ENCODE results near the gene VKORC1. TPM values are rescaled to one million over a fixed set of nuclear protein-coding genes. Genes with fewer than 3 reads are reported as not detected.

The VKORC1 gene
- total and polyA plus RNA-seq, 10 donors, result 23.5 to 74.2 (median 51.6) TPM

- Histone ChIP-seq H3K9me3 (no peaks in the 10 kb centered on the region), H3K27ac (no peak overlapping the region), H3K27me3 (replicated peaks in 1 of 7) (no peaks in the 10 kb centered on the region), H3K36me3 (peaks cover 0 to 74% (median 26%) of the 10 kb centered on the region in 6 donors), H3K4me1 (peaks cover 10 to 24% (median 16%) of the 10 kb centered on the region in 6 donors), H3K4me3 (no peak overlapping the region)
- DNase-seq, result peak; percentile 55
- WGBS, 5 donors, result 87 to 95% (median 94%) methylated on average over 8 of the region's 8 CpGs
- no peak for TF ChIP-seq POLR2A (IDR thresholded peaks at IDR 0.05)
- TF ChIP-seq POLR2AphosphoS5 (IDR thresholded peaks at IDR 0.05), result no peak
- TF ChIP-seq CTCF (IDR thresholded peaks at IDR 0.05 in 8 of 11, conservative IDR thresholded peaks at IDR 0.05 in 3 of 11), result no peak
- intact Hi-C loops (cut with DNase I; ENCODE audit: low total_unique reads), result no loop called here
Observed at GRCh38 chr16:31089199-31089598, 5.4 kb downstream of the VKORC1 start.

- Histone ChIP-seq H3K4me1 (peaks cover 5 to 18% (median 11%) of the 10 kb centered on the region in 6 donors), H3K4me3 (no peak within 1 kb of the TSS), H3K27ac (no peak within 1 kb of the TSS), H3K9me3 (no peaks in the 10 kb centered on the region), H3K36me3 (peaks cover 0 to 80% (median 30%) of the 10 kb centered on the region in 6 donors), H3K27me3 (replicated peaks in 1 of 7) (no peaks in the 10 kb centered on the region)
- TF ChIP-seq CTCF (IDR thresholded peaks at IDR 0.05 in 8 of 11, conservative IDR thresholded peaks at IDR 0.05 in 3 of 11) (no peak), POLR2AphosphoS5 (IDR thresholded peaks at IDR 0.05) (peak in 1 of 3 donors; percentile 26), POLR2A (IDR thresholded peaks at IDR 0.05) (no peak)
- 82 to 92% (median 86%) methylated on average over 3 to 15 of the region's 15 CpGs for WGBS, 5 donors
- intact Hi-C loops (cut with DNase I; ENCODE audit: low total_unique reads), result no loop called here
- peak; percentile 51 for DNase-seq
Observed at GRCh38 chr16:31088459-31089183, 6.0 kb downstream of the VKORC1 start, which contains the start of gene PRSS53. Gene PRSS53 (minus strand): TSS chr16:31088943. CDS start chr16:31088809, 134 bp downstream.

- Histone ChIP-seq H3K36me3 (peaks cover 0 to 87% (median 36%) of the 10 kb centered on the region in 6 donors), H3K27ac (no peak overlapping the region), H3K4me1 (peaks cover 0 to 16% (median 4%) of the 10 kb centered on the region in 6 donors), H3K27me3 (replicated peaks in 1 of 7) (no peaks in the 10 kb centered on the region), H3K9me3 (no peaks in the 10 kb centered on the region), H3K4me3 (no peak overlapping the region)
- peak; percentile 34 for DNase-seq
- no peak for TF ChIP-seq POLR2A (IDR thresholded peaks at IDR 0.05)
- TF ChIP-seq POLR2AphosphoS5 (IDR thresholded peaks at IDR 0.05), result no peak
- TF ChIP-seq CTCF (IDR thresholded peaks at IDR 0.05 in 8 of 11, conservative IDR thresholded peaks at IDR 0.05 in 3 of 11), result no peak
- intact Hi-C loops (cut with DNase I; ENCODE audit: low total_unique reads), result no loop called here
- WGBS, 5 donors, result 87 to 97% (median 92%) methylated on average over 5 of the region's 5 CpGs
Observed at GRCh38 chr16:31087971-31088370, 6.6 kb downstream of the VKORC1 start.

- intact Hi-C loops (cut with DNase I; ENCODE audit: low total_unique reads), result no loop called here
- WGBS, 5 donors, result 94 to 100% (median 97%) methylated on average over 6 to 8 of the region's 8 CpGs
- peaks cover 0 to 16% (median 1%) of the 10 kb centered on the region in 6 donors for H3K4me1 ChIP-seq
- TF ChIP-seq POLR2A (IDR thresholded peaks at IDR 0.05), result no peak
- peak in 1 of 3 donors; percentile 21 for TF ChIP-seq POLR2AphosphoS5 (IDR thresholded peaks at IDR 0.05)
- H3K27ac ChIP-seq, result no peak overlapping the region
- H3K36me3 ChIP-seq, result peaks cover 0 to 92% (median 38%) of the 10 kb centered on the region in 6 donors
- DNase-seq, result peak; percentile 64
- no peak overlapping the region for H3K4me3 ChIP-seq
- no peaks in the 10 kb centered on the region for H3K9me3 ChIP-seq
- no peaks in the 10 kb centered on the region for H3K27me3 ChIP-seq (replicated peaks in 1 of 7)
Observed at GRCh38 chr16:31087481-31087880, 7.1 kb downstream of the VKORC1 start.
